Fibroblast of lung (primary cell): ENCODE measurements around the gene FMNL1. TPM values are rescaled to one million over a fixed set of nuclear protein-coding genes. Genes with fewer than 3 reads are reported as not detected.

Source experiments
- DNase-seq, 2 donors: peaks; one replicate each; pipeline versions ENCODE4 v3.0.0 to v3.0.0-alpha.2; 2010; ENCODE audit warnings: low read depth in 2 of 2
- H2AFZ ChIP-seq: 2 replicates; pipeline ENCODE4 v1.5.1; 2012; ENCODE audit warnings: low read length, control low read depth, inconsistent platforms
- H3K27ac ChIP-seq: 2 replicates; pipeline ENCODE4 v1.5.1; 2011; ENCODE audit warnings: low read length, control low read depth; ENCODE audit not compliant: insufficient read depth
- H3K27me3 ChIP-seq: 2 replicates; pipeline ENCODE4 v1.5.1; 2011; ENCODE audit warnings: mild to moderate bottlenecking, low read length; ENCODE audit not compliant: control insufficient read depth, insufficient read depth
- H3K36me3 ChIP-seq: 2 replicates; pipeline ENCODE4 v1.5.1; 2011; ENCODE audit warnings: low read length; ENCODE audit not compliant: control insufficient read depth, insufficient read depth
- H3K4me1 ChIP-seq: 2 replicates; pipeline ENCODE4 v1.5.1; 2011; ENCODE audit warnings: low read length; ENCODE audit not compliant: control insufficient read depth, insufficient read depth; ENCODE audit errors: extremely low read depth
- H3K4me2 ChIP-seq: 2 replicates; pipeline ENCODE4 v1.5.1; 2011; ENCODE audit warnings: low read length, control low read depth; ENCODE audit not compliant: insufficient read depth; ENCODE audit errors: extremely low read depth
- H3K4me3 ChIP-seq, 4 experiments: fragments of 200-600 bp in 1 of 4; sonication (generic) in 1 of 4; replicated peaks in 1 of 4; 2 replicates each; pipeline ENCODE4 v1.5.1; 2011 to 2016; ENCODE audit warnings: low read length in 4 of 4, low read depth in 3 of 4, mild to moderate bottlenecking in 3 of 4, control low read depth in 2 of 4, inconsistent platforms in 1 of 4, mixed read lengths in 1 of 4; ENCODE audit not compliant: insufficient read depth in 1 of 4; ENCODE audit errors: control extremely low read depth in 1 of 4
- H3K79me2 ChIP-seq: 2 replicates; pipeline ENCODE4 v1.5.1; 2012; ENCODE audit warnings: mild to moderate bottlenecking, low read length, inconsistent platforms; ENCODE audit not compliant: control insufficient read depth, insufficient read depth
- H3K9ac ChIP-seq: 2 replicates; pipeline ENCODE4 v1.5.1; 2011; ENCODE audit warnings: mild to moderate bottlenecking, low read length, control low read depth; ENCODE audit not compliant: insufficient read depth
- H3K9me3 ChIP-seq: 2 replicates; pipeline ENCODE4 v1.5.1; 2012; ENCODE audit warnings: low read depth, low read length; ENCODE audit not compliant: control insufficient read depth, insufficient read depth
- H4K20me1 ChIP-seq: 2 replicates; pipeline ENCODE4 v1.5.1; 2011; ENCODE audit warnings: low read length; ENCODE audit not compliant: control insufficient read depth, insufficient read depth; ENCODE audit errors: extremely low read depth
- EZH2 ChIP-seq: IDR thresholded peaks from 2 replicates; pipeline ENCODE4 v1.5.1; 2012; ENCODE audit warnings: low read length, control low read depth, mild to moderate bottlenecking; ENCODE audit errors: missing control alignments
- polyA plus RNA-seq, 2 donors: library from polyadenylated mRNA; depleted of rRNA in 1 of 2; stranded (reverse) in 1 of 2; unstranded in 1 of 2; fragments of >200 nt; gene quantifications; 2 replicates each; pipeline ENCODE4 v1.2.1, GENCODE V29; 2011 to 2012; ENCODE audit warnings: missing spikeins in 1 of 2
- total RNA-seq: library from RNA; depleted of rRNA; stranded (reverse); fragments of >200 nt; gene quantifications from 2 replicates; pipeline ENCODE4 v1.2.1, GENCODE V29; 2014
- TF ChIP-seq, protein P1 (sequence below), 2 donors: IDR thresholded peaks in 1 of 2; conservative IDR thresholded peaks in 1 of 2; 1 replicate in 1 of 2; 2 replicates in 1 of 2; pipeline ENCODE4 v1.5.1; 2011 to 2012; ENCODE audit warnings: low read length in 2 of 2, control low read depth in 1 of 2, inconsistent platforms in 1 of 2, low read depth in 1 of 2, mild to moderate bottlenecking in 1 of 2

The FMNL1 gene
- total and polyA plus RNA-seq, 2 donors (not counting 1 experiment from before 2014, with no cell fraction given): 1.1 to 2.8 TPM

DNA sequence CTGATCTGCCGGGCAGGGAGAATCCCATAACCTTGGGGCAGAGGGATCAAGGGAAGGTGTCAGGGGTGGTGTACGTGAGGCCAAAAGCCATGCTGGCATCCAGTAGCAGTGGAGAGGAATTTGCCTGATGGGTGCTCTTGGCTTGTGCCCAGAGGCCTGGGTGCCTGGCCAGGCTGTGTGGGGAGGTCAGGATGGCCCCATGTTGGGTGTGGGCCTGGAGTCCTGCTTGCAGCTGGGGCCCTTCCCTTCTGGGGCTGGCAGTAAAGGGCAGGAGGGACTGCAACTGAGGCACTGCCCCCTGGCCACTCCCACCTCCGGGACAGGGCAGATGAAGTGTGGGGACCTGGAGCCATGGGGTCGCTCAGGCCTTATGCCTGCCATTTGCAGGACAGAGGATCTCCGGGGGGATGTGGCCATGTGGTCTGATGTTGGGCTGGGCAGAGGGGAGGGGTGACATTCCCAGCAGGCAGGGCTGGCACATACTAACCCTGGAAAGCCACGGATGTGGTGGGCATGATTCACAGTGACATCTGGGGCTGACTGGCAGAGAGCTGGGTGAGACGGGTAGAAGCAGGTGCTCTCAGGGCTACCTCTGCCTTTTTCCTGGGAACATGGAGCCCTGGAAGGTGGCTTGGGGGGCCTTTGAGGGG, 3.5 kb downstream of the FMNL1 start:
- no peak overlapping the region for H3K4me3 ChIP-seq
- TF ChIP-seq, protein P1, sequence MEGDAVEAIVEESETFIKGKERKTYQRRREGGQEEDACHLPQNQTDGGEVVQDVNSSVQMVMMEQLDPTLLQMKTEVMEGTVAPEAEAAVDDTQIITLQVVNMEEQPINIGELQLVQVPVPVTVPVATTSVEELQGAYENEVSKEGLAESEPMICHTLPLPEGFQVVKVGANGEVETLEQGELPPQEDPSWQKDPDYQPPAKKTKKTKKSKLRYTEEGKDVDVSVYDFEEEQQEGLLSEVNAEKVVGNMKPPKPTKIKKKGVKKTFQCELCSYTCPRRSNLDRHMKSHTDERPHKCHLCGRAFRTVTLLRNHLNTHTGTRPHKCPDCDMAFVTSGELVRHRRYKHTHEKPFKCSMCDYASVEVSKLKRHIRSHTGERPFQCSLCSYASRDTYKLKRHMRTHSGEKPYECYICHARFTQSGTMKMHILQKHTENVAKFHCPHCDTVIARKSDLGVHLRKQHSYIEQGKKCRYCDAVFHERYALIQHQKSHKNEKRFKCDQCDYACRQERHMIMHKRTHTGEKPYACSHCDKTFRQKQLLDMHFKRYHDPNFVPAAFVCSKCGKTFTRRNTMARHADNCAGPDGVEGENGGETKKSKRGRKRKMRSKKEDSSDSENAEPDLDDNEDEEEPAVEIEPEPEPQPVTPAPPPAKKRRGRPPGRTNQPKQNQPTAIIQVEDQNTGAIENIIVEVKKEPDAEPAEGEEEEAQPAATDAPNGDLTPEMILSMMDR (conservative IDR thresholded peaks at IDR 0.05 in 1 of 2, IDR thresholded peaks at IDR 0.05 in 1 of 2; ENCODE audit: low read depth in 1 of 2, low read length in 2 of 2): no peak
- no peak for TF ChIP-seq EZH2
- no peaks in the 10 kb centered on the region for H3K79me2 ChIP-seq
- no peaks in the 10 kb centered on the region for H4K20me1 ChIP-seq
- no peak overlapping the region for H3K4me2 ChIP-seq
- H2AFZ ChIP-seq: no peak overlapping the region
- H3K36me3 ChIP-seq: no peaks in the 10 kb centered on the region
- H3K27ac ChIP-seq: no peak overlapping the region
- no peak for DNase-seq
- H3K27me3 ChIP-seq: peaks cover 20% of the 10 kb centered on the region
- H3K9ac ChIP-seq: no peak overlapping the region
- H3K9me3 ChIP-seq: no peaks in the 10 kb centered on the region
- H3K4me1 ChIP-seq: peaks cover 14% of the 10 kb centered on the region

DNA sequence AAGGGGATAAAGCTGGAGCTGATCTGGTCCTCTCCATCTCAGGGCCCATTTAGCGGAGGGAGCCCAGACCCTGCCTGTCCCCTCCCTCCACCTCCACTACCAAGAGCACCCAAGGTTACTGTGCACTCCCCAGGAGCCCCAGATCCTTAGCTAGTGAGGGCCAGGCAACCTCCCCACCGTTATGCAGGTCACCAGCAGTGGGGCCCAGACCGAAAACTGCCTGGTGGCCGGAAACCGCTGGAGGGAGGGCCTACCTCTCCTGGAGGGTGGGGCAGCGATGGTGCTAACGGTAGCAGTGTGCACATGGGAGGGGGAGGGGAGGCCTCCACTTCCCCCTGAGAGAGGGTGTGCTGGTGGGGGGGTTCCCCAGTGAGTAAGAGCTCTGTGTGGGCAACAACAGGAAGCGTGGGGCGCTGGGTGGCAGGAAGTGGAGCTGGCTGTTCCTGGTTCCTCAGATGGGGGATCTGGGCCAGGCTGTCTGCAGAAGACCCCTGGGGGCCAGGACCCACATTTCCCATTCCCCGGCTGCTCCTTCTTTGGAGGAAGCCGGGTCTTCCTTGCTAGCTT, 4.4 kb downstream of the FMNL1 start:
- TF ChIP-seq, protein P1 (conservative IDR thresholded peaks at IDR 0.05 in 1 of 2, IDR thresholded peaks at IDR 0.05 in 1 of 2; ENCODE audit: low read depth in 1 of 2, low read length in 2 of 2): no peak
- no peak for TF ChIP-seq EZH2
- no peak overlapping the region for H3K4me2 ChIP-seq
- H2AFZ ChIP-seq: no peak overlapping the region
- no peak overlapping the region for H3K4me3 ChIP-seq
- H3K27me3 ChIP-seq: peaks cover 13% of the 10 kb centered on the region
- H3K4me1 ChIP-seq: peaks cover 15% of the 10 kb centered on the region
- H3K36me3 ChIP-seq: no peaks in the 10 kb centered on the region
- H3K9ac ChIP-seq: no peak overlapping the region
- no peaks in the 10 kb centered on the region for H4K20me1 ChIP-seq
- H3K27ac ChIP-seq: no peak overlapping the region
- DNase-seq: peak in 1 of 2 donors; percentile 13
- H3K9me3 ChIP-seq: no peaks in the 10 kb centered on the region
- no peaks in the 10 kb centered on the region for H3K79me2 ChIP-seq

DNA sequence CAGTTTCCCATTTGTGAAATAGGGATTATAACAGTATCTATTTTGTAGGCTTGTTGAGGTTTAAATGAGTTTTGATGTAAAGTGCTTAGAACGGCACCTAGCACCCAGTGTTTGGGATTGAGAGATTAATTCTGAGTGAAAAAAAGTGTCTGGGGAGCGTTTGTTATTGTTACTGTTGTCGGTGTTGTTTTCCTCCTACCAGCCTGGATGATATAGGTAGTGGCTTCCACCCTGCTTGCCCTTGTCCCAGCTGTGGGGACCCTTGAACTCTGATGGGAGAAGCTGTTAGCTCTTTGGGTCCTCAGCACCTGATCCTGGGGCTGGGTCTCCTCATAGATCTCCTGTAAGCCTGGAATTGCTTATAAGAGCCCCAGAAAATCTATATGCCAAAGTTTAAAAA, 4.9 kb downstream of the FMNL1 start:
- H3K9me3 ChIP-seq: no peaks in the 10 kb centered on the region
- no peak for TF ChIP-seq EZH2
- TF ChIP-seq, protein P1 (conservative IDR thresholded peaks at IDR 0.05 in 1 of 2, IDR thresholded peaks at IDR 0.05 in 1 of 2; ENCODE audit: low read depth in 1 of 2, low read length in 2 of 2): no peak
- H4K20me1 ChIP-seq: no peaks in the 10 kb centered on the region
- H3K9ac ChIP-seq: no peak overlapping the region
- peaks cover 18% of the 10 kb centered on the region for H3K4me1 ChIP-seq
- no peaks in the 10 kb centered on the region for H3K79me2 ChIP-seq
- H3K4me2 ChIP-seq: no peak overlapping the region
- H3K27ac ChIP-seq: no peak overlapping the region
- H3K4me3 ChIP-seq: no peak overlapping the region
- H3K36me3 ChIP-seq: no peaks in the 10 kb centered on the region
- DNase-seq: no peak
- H2AFZ ChIP-seq: no peak overlapping the region
- peaks cover 10% of the 10 kb centered on the region for H3K27me3 ChIP-seq
